Astrocyte (in vitro differentiated cells and primary cell): ENCODE measurements around the gene URM1.

Source experiments
- EZH2 ChIP-seq: IDR thresholded peaks from 2 replicates; pipeline ENCODE4 v1.6.1; 2012; ENCODE audit warnings: mild to moderate bottlenecking, low read length, inconsistent platforms; ENCODE audit not compliant: insufficient read depth
- TF ChIP-seq, protein P1 (sequence below): IDR thresholded peaks from 2 replicates; pipeline ENCODE4 v1.5.1; 2011; ENCODE audit warnings: low read depth, mild to moderate bottlenecking, inconsistent platforms, low read length, moderate library complexity; ENCODE audit not compliant: insufficient read depth

DNA sequence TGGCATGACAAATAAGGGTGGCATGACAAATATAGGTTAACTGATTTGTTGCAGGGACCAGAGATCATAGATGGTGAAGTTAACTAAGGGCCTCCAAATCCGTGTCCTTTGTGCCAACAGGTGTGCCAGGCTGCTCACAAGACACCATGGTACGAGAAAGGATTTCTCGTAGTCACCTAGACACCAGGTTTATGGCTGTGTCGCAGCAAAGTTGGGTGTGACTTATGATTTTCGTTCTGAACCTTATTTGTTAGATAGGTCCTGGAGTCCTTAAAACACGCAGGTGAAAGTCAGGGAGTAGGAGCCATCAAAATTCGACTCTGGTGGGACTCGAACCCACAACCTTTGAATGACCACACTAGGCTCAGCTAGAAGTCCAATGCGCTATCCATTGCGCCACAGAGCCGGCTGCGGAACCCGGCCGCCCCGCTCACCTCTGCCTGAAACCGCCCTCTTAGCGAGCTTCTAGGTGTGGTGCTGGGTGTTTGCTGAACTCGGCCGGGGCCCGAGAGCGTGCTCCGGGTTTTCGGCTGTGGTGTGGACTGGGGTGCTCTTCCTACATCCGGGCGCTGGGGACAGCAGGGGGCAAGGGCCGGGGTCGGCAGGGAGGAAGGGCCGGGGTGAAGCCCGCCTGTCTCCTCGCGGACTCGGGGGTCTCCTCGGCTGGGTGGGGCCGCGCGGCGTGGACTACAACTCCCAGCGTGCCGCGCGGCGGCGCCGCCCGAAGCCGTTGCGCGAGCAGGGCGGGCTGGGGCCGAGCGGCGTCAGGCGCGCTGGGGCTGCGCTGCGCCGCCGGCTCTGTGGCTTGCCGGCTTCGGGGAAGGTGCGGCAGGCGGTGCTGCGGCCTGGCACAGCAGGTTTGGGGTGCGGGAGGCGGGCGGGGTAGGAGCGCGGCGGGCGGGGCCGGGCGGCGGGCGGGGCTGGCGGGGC is 31.1 kb upstream of the URM1 start, which contains the start of gene SLC27A4:
- TF ChIP-seq, protein P1, sequence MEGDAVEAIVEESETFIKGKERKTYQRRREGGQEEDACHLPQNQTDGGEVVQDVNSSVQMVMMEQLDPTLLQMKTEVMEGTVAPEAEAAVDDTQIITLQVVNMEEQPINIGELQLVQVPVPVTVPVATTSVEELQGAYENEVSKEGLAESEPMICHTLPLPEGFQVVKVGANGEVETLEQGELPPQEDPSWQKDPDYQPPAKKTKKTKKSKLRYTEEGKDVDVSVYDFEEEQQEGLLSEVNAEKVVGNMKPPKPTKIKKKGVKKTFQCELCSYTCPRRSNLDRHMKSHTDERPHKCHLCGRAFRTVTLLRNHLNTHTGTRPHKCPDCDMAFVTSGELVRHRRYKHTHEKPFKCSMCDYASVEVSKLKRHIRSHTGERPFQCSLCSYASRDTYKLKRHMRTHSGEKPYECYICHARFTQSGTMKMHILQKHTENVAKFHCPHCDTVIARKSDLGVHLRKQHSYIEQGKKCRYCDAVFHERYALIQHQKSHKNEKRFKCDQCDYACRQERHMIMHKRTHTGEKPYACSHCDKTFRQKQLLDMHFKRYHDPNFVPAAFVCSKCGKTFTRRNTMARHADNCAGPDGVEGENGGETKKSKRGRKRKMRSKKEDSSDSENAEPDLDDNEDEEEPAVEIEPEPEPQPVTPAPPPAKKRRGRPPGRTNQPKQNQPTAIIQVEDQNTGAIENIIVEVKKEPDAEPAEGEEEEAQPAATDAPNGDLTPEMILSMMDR, result no peak
- TF ChIP-seq EZH2, result no peak
